GM12878 (cell line): ENCODE results near the gene CYB5B.

Source experiments
- MXI1 ChIP-seq: fragments of 150-350 bp; IDR thresholded peaks from 2 replicates; pipeline ENCODE4 v1.6.1; 2011; ENCODE audit warnings: low read depth, mild to moderate bottlenecking, inconsistent platforms, low read length, improper control_type of control experiment
- TF ChIP-seq, protein P1 (sequence below), 3 experiments: IDR thresholded peaks in 2 of 3; conservative IDR thresholded peaks in 1 of 3; 2 replicates each; pipeline ENCODE4 v1.5.1; 2011; ENCODE audit warnings: low read depth in 3 of 3, low read length in 3 of 3, mild to moderate bottlenecking in 3 of 3, control low read depth in 2 of 3, moderate library complexity in 2 of 3, inconsistent platforms in 1 of 3, mixed read lengths in 1 of 3; ENCODE audit not compliant: control insufficient read depth in 2 of 3, insufficient read depth in 1 of 3; ENCODE audit errors: extremely low read depth in 1 of 3

GRCh38 chr16:69513180-69513966 is 89.0 kb downstream of the CYB5B start:
- no peak for TF ChIP-seq MXI1
- TF ChIP-seq, protein P1, sequence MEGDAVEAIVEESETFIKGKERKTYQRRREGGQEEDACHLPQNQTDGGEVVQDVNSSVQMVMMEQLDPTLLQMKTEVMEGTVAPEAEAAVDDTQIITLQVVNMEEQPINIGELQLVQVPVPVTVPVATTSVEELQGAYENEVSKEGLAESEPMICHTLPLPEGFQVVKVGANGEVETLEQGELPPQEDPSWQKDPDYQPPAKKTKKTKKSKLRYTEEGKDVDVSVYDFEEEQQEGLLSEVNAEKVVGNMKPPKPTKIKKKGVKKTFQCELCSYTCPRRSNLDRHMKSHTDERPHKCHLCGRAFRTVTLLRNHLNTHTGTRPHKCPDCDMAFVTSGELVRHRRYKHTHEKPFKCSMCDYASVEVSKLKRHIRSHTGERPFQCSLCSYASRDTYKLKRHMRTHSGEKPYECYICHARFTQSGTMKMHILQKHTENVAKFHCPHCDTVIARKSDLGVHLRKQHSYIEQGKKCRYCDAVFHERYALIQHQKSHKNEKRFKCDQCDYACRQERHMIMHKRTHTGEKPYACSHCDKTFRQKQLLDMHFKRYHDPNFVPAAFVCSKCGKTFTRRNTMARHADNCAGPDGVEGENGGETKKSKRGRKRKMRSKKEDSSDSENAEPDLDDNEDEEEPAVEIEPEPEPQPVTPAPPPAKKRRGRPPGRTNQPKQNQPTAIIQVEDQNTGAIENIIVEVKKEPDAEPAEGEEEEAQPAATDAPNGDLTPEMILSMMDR (IDR thresholded peaks at IDR 0.05 in 2 of 3, conservative IDR thresholded peaks at IDR 0.05 in 1 of 3; ENCODE audit: control insufficient read depth in 2 of 3, extremely low read depth in 1 of 3, insufficient read depth in 1 of 3, low read depth in 3 of 3, low read length in 3 of 3) = no peak
